HG03565 (cell line): ENCODE measurements around the gene EID2.

Experiments used
- ATAC-seq: cut with Tn5 transposase; IDR thresholded peaks from one replicate; pipeline ENCODE4 v1.9.1; 2021; ENCODE audit warnings: mild to moderate bottlenecking, moderate library complexity; ENCODE audit not compliant: unreplicated experiment

The EID2 gene, protein sequence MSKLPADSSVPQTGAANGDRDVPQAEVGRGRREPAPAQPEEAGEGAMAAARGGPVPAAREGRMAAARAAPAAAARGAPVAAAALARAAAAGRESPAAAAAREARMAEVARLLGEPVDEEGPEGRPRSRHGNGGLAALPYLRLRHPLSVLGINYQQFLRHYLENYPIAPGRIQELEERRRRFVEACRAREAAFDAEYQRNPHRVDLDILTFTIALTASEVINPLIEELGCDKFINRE

DNA sequence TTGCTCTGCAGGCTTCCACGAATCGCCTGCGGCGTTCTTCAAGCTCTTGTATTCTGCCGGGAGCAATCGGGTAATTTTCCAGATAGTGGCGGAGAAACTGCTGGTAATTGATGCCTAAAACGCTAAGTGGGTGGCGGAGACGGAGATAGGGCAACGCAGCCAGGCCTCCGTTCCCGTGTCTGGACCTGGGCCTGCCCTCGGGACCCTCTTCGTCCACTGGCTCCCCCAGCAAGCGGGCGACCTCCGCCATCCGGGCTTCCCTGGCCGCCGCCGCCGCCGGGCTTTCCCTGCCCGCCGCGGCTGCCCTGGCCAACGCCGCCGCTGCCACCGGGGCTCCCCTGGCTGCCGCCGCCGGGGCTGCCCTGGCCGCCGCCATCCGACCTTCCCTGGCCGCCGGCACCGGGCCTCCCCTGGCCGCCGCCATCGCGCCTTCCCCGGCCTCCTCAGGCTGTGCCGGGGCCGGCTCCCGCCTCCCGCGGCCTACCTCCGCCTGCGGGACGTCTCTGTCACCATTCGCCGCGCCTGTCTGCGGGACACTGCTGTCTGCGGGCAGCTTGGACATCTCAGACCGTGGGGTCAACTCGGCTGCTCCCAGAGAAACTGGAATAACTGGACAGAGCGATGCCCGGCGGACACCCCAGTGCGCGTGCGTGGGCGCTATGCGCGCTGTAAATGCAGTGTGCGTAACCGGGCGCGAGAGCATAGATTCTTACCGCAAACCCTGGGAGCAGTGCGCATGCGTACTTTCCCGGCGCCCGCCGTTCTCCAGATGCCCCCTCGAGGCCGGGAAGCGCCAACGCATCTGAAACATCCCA, at the start of gene EID2:
Gene EID2 (minus strand): TSS at position 644 of the 815 bp plus-strand sequence. CDS start 82 bp downstream, at position 562.
- peak; percentile 86 for ATAC-seq

GRCh38 chr19:39588066-39588465, 48.1 kb upstream of the EID2 start:
- no peak for ATAC-seq

- ATAC-seq: no peak
These were observed 47.5 kb upstream of the EID2 start for GRCh38 chr19:39587496-39587895.

GRCh38 chr19:39582891-39583625, 43.1 kb upstream of the EID2 start:
- no peak for ATAC-seq

DNA sequence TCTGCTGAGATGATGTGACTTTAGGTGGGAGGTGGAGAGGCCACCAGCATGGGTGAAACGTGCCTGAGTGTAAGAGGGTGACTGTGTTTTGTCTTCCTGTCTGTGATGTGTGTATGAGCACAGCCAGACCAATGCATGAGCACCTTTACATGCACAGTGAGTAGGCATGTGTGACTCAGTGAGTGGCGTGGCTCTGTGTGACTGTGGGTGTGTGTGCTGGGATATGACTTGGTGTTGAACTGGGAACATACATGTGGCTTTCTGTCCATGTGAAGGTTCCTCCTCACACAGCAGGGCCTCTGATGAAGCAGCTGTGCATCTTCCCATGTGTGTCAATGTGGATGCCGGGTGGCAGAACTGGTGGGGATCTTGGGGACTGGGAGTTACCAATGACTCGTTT, 42.5 kb upstream of the EID2 start:
- no peak for ATAC-seq

DNA sequence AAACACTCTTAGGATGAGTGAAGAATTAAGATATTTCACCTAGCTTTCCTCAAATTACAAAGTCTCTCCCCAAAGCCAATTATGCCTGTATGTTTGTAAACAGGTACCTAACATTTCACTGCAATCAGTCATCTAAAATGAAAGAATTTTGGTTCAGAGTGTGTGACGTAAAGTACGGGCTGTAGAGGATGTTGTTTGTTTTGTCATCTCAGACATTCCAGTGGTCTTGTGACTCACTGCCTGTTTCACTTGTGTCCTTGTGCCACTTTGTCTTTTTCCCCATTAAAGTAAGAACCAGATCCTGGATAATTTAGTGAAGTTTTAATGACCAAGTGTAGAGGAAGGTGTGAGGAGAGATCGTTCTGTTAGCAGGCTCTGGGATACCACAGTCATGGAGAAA, 28.6 kb upstream of the EID2 start:
- no peak for ATAC-seq

- no peak for ATAC-seq
These were observed 26.1 kb upstream of the EID2 start for GRCh38 chr19:39566064-39566463.

DNA sequence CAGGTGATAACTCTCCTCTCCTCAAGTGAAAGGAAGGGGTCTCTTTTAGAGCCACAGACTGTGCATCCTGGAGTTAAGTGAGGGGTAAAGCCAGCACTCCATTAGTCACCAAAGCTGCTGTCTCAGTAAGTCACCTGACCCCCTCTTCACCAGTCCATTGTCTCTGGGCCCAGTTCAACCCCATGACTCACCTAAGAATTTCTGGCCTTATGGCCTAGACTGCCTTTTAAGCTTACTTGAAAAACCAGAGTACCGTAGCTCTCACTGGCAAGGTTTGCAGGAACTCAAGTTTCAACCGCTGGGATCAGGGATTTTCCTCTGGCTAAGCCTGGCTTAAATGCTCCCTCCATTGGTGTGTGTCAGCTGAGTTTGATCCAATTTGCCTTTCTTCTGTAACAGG, 23.4 kb upstream of the EID2 start:
- no peak for ATAC-seq

DNA sequence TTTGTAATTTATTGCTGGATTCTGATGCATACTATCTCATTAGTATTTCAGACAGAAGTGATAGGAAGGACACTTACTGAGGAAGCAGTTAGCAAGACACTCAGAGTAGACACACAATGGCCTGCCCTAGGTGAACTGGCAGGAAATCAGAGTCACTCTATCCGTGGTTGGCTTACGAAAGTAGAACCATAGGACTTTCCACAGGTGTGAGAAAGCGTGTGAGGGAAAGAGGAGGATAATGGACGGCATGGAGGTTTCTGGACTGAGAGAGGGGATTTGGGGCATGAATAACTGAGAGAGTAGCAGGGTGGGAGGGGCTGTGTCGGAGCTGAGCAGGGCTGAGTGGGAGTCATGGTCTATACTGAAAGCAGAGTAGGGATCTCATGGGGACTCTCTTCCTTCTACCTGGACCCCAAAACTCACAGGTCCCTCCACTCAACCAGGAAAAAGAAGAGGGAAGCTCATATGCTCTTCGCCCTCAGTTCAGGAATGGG, 18.7 kb upstream of the EID2 start:
- no peak for ATAC-seq

- ATAC-seq: no peak
These were observed 18.1 kb upstream of the EID2 start for GRCh38 chr19:39557811-39558623.

DNA sequence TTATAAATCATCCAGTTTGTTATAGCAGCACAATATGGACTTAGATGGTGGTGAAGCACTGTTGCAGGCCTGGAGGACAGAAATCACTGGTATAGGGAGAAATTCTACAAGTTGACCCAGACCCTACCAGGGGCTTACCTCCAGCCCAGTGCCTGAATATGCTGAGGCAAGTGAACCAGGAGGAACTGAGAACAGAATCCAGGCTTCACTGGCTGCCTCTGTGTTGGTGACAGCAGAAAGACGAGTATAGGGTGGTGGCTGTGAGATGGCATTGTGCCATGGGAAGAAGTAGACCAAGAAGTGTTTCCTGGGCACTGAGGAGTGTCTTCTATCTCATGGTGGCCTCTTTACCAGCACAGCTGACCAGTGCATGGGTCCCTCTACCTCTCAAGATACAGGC, 15.9 kb upstream of the EID2 start:
- ATAC-seq: no peak

GRCh38 chr19:39554701-39555311, 14.8 kb upstream of the EID2 start:
- no peak for ATAC-seq

GRCh38 chr19:39553082-39553652, 13.2 kb upstream of the EID2 start:
- no peak for ATAC-seq

- no peak for ATAC-seq
These were observed 10.2 kb upstream of the EID2 start for GRCh38 chr19:39550197-39550596.

- no peak for ATAC-seq
These were observed 6.6 kb upstream of the EID2 start for GRCh38 chr19:39546599-39546998.

DNA sequence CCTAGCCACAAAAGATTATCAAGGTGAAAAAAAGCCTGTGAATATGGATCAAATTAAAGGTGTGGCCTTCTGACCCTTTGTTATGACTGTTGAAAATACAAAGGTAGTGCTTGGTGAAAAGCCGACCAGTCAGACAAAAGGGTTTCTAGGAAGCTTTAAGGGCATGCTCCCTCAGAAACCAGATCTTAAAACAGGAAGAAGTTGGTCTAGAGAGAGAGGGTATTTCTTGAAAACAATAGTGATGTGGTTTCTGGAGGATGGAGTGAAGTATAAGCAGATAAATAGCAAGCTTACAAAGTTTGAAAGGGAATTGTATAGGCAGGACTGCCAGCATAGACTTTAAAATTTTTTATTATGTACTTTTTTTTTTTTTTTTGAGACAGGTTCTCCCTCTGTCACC, 5.0 kb upstream of the EID2 start:
- no peak for ATAC-seq

DNA sequence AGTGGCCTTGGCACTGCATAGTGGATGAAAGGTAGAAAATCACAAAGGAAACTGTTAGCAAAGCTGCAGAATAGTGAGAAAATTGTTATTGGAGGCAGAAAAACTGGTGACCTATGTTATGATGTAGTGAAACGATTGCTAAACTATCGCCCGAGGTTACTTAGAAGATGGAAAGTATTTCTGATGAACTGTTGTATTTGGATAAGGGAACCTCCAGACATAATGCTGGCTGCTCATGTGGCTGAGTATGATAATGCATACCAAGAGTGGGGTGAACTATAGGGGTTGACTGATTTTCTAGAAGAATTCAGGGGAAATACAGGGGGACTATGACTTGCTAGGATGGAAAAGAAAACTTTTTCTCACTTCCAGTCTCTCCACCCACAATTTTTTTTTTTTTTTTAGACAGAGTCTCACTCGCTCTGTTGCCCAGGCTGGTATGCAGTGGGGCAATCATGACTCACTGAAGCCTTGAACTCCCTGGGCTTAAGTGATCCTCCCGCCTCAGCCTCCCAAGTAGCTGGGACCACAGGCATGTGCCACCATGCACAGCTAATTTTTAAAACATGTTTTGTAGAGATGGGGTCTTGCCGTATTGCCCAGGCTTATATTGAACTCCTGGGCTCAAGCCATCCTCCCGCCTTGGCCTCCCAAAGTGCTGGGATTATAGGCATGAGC, 4.4 kb upstream of the EID2 start:
- ATAC-seq: no peak

DNA sequence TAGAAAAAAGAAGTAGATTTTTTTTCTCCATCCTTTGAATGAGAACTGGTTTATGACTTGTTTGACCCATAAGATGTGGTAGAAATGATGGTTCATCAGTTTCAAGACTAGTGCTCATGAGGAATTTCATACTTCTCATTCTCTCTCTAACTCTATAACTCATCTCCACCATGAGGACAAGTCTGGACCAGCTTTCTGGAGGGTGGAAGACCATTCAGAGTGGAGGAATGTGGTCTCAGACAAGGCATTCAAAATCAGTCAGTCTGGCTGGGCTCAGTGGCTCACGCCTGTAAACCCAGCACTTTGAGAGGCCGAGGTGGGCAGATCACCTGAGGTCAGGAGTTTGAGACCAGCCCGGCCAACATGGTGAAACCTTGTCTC, 3.5 kb upstream of the EID2 start:
- ATAC-seq: no peak

- no peak for ATAC-seq
These were observed 2.2 kb upstream of the EID2 start for GRCh38 chr19:39542206-39542605.

DNA sequence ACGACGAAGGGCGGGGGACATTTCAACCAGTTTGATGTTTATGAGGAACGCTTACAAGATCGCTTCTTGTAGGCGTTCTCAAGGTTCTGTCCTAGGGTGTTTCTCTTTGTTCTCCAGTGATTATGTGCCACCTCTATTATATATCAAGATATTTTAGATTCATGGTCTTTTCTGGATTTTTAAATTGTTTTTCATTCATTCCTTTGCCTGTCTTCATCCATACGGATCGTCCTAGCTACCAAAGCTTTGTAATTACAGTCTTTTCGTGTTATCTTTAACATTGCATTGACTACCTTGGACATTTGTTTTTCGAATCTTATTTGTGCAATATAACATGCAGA, 342 bp upstream of the EID2 start:
- ATAC-seq: no peak
